Thyroid gland (tissue), 4 donors: Measurements from ENCODE around the gene IL27RA.

ENCODE experiments used
- CTCF ChIP-seq, 6 experiments: fragments of 200-600 bp in 3 of 6; fragments of 450-650 bp in 3 of 6; sonication (generic) in 3 of 6; IDR thresholded peaks; one replicate each; pipeline ENCODE4 v1.5.1; 2016 to 2019; ENCODE audit warnings: antibody characterized with exemption in 6 of 6, mild to moderate bottlenecking in 2 of 6, inconsistent platforms in 1 of 6, moderate library complexity in 1 of 6
- POLR2A ChIP-seq, 2 donors: fragments of 450-650 bp; IDR thresholded peaks; one replicate each; pipeline ENCODE4 v1.6.1; 2017; ENCODE audit warnings: antibody characterized with exemption in 2 of 2, mild to moderate bottlenecking in 2 of 2, moderate library complexity in 1 of 2

GRCh38 chr19:14027856-14028450, 3.6 kb upstream of the IL27RA start, which contains the start of gene RLN3:
- no peak for TF ChIP-seq POLR2A (IDR thresholded peaks at IDR 0.05)
- TF ChIP-seq CTCF (IDR thresholded peaks at IDR 0.05), result no peak
